ENCODE results near the gene MAPK12.

Gene MAPK12

DNA sequence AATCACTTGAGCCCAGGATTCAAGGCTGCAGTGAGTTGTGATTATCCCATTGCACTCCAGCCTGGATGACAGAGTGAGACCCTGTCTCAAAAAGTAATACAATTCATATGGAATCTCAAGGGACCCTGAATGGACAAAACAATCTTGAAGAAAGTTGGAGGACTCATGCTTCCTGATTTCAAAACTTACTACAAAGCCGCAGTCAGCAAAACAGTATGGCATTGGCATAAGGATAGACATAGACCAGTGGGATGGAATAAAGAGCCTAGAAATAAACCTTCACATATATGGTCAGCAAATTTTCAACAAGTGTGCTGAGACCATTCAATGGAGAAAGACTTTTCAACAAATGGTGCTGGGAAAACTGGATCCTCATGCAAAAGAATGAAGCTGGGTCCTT lies 58.2 kb downstream of the MAPK12 start:
- TF ChIP-seq, protein P1, sequence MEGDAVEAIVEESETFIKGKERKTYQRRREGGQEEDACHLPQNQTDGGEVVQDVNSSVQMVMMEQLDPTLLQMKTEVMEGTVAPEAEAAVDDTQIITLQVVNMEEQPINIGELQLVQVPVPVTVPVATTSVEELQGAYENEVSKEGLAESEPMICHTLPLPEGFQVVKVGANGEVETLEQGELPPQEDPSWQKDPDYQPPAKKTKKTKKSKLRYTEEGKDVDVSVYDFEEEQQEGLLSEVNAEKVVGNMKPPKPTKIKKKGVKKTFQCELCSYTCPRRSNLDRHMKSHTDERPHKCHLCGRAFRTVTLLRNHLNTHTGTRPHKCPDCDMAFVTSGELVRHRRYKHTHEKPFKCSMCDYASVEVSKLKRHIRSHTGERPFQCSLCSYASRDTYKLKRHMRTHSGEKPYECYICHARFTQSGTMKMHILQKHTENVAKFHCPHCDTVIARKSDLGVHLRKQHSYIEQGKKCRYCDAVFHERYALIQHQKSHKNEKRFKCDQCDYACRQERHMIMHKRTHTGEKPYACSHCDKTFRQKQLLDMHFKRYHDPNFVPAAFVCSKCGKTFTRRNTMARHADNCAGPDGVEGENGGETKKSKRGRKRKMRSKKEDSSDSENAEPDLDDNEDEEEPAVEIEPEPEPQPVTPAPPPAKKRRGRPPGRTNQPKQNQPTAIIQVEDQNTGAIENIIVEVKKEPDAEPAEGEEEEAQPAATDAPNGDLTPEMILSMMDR (IDR thresholded peaks at IDR 0.05; ENCODE audit: extremely low read depth, insufficient read depth, missing control alignments): no peak
- in situ Hi-C loops (cut with MboI; ENCODE audit: low pct_unique_long_range_greater_than_20kb, low sequenced_read_pairs, unreplicated experiment): loop anchor here (10.0 kb wide), 1 partner anchor 58 kb away; no protein-coding TSS in a partner anchor
- DNase-seq (ENCODE audit: low spot score): no peak

Data from GM13977 (cell line).